Measurements from ENCODE around the gene TFCP2. TPM values are rescaled to one million over a fixed set of nuclear protein-coding genes. Genes with fewer than 3 reads are reported as not detected.

The TFCP2 gene
- total and polyA plus RNA-seq, 2 of the 13 experiments (the other 11 are each of a cell fraction or from before 2014, with no cell fraction given), result 7.6 to 10.0 TPM

GRCh38 chr12:51183349-51183748 lies 10.4 kb upstream of the TFCP2 start:
- no TSS peak for BruUV-seq (replicated peaks)
- intact Hi-C loops (cut with micrococcal nuclease; ENCODE audit: unreplicated experiment) (no loop called here), in situ Hi-C loops (cut with HindIII; ENCODE audit: extremely low pct_ligation_motif_present, low pct_unique_long_range_greater_than_20kb) (no loop called here)
- 53% methylated on average over 3 of the region's 3 CpGs for WGBS (ENCODE audit: low lambda C conversion rate)
- ATAC-seq (no peak), FAIRE-seq (no peak), DNase-seq (ENCODE audit: low spot score) (no peak)
- H2AFZ ChIP-seq (ENCODE audit: low read length), result no peak overlapping the region
- no peaks in the 10 kb centered on the region for H4K20me1 ChIP-seq (ENCODE audit: insufficient read depth, low read length)
- H3K4me1 ChIP-seq (ENCODE audit: insufficient read depth, low read length), result peaks cover 55% of the 10 kb centered on the region
- no peak overlapping the region for H3K4me3 ChIP-seq (replicated peaks in 1 of 3; ENCODE audit: insufficient read depth in 1 of 3, low read depth in 2 of 3, low read length in 3 of 3)
- no peak overlapping the region for H3K27ac ChIP-seq (ENCODE audit: extremely low read length, insufficient read depth, low read length)
- POLR2A ChIA-PET, result no interaction called here
- no peaks in the 10 kb centered on the region for H3K9me3 ChIP-seq (ENCODE audit: low read length)
- no peak for TF ChIP-seq MTA1 (CRISPR knock-in tag; IDR thresholded peaks at IDR 0.05; ENCODE audit: borderline replicate concordance)
- H3K9ac ChIP-seq (ENCODE audit: insufficient read depth, low read depth, low read length), result no peak overlapping the region
- H3K36me3 ChIP-seq (replicated peaks in 1 of 2; ENCODE audit: control insufficient read depth in 1 of 2, insufficient read depth in 2 of 2, low read length in 2 of 2), result no peaks in the 10 kb centered on the region
- no peak overlapping the region for H3K4me2 ChIP-seq (ENCODE audit: low read depth, low read length)
- CTCF ChIA-PET (ENCODE audit: low intra/inter-chr PET ratio, low total read pairs), result no interaction called here
- peaks cover 0 to 4% of the 10 kb centered on the region in 2 experiments; a peak in 2 of 5 replicates for H3K27me3 ChIP-seq (ENCODE audit: control insufficient read depth in 1 of 2, insufficient read depth in 2 of 2, low read length in 2 of 2)
- no peaks in the 10 kb centered on the region for H3K79me2 ChIP-seq (ENCODE audit: insufficient read depth, low read length)

- POLR2A ChIA-PET, result no interaction called here
- FAIRE-seq (no peak), ATAC-seq (no peak), DNase-seq (ENCODE audit: low spot score) (no peak)
- H3K27me3 ChIP-seq (ENCODE audit: control insufficient read depth in 1 of 2, insufficient read depth in 2 of 2, low read length in 2 of 2), result no peaks in the 10 kb centered on the region
- CTCF ChIA-PET (ENCODE audit: low intra/inter-chr PET ratio, low total read pairs), result no interaction called here
- no peak overlapping the region for H3K9ac ChIP-seq (ENCODE audit: insufficient read depth, low read depth, low read length)
- H2AFZ ChIP-seq (ENCODE audit: low read length), result no peak overlapping the region
- in situ Hi-C loops (cut with HindIII; ENCODE audit: extremely low pct_ligation_motif_present, low pct_unique_long_range_greater_than_20kb), result no loop called here
- intact Hi-C loops (cut with micrococcal nuclease; ENCODE audit: unreplicated experiment), result no loop called here
- H4K20me1 ChIP-seq (ENCODE audit: insufficient read depth, low read length), result no peaks in the 10 kb centered on the region
- H3K4me3 ChIP-seq (replicated peaks in 1 of 3; ENCODE audit: insufficient read depth in 1 of 3, low read depth in 2 of 3, low read length in 3 of 3), result no peak overlapping the region
- no peak overlapping the region for H3K27ac ChIP-seq (ENCODE audit: extremely low read length, insufficient read depth, low read length)
- BruUV-seq (replicated peaks), result no TSS peak
- H3K4me2 ChIP-seq (ENCODE audit: low read depth, low read length), result no peak overlapping the region; the same call in 1 of the 2 replicates
- no peaks in the 10 kb centered on the region for H3K36me3 ChIP-seq (replicated peaks in 1 of 2; ENCODE audit: control insufficient read depth in 1 of 2, insufficient read depth in 2 of 2, low read length in 2 of 2)
- 18% methylated on average over 5 of the region's 5 CpGs for WGBS (ENCODE audit: low lambda C conversion rate)
- no peaks in the 10 kb centered on the region for H3K79me2 ChIP-seq (ENCODE audit: insufficient read depth, low read length)
- H3K4me1 ChIP-seq (ENCODE audit: insufficient read depth, low read length), result peaks cover 37% of the 10 kb centered on the region
- no peak for TF ChIP-seq ZNF784 (CRISPR knock-in tag; IDR thresholded peaks at IDR 0.05; ENCODE audit: borderline replicate concordance)
- no peak for TF ChIP-seq ZNF160 (CRISPR knock-in tag; IDR thresholded peaks at IDR 0.05)
- TF ChIP-seq ATF3 (CRISPR knock-in tag; IDR thresholded peaks at IDR 0.05), result no peak
- no peak for TF ChIP-seq ZNF577 (CRISPR knock-in tag; IDR thresholded peaks at IDR 0.05; ENCODE audit: borderline replicate concordance, low read depth)
- TF ChIP-seq ZNF446 (CRISPR knock-in tag; IDR thresholded peaks at IDR 0.05), result no peak
- TF ChIP-seq PHB2 (IDR thresholded peaks at IDR 0.05; ENCODE audit: partially characterized antibody), result no peak
- no peak for TF ChIP-seq GPBP1L1 (CRISPR knock-in tag; IDR thresholded peaks at IDR 0.05)
- no peak for TF ChIP-seq FOXK2 (IDR thresholded peaks at IDR 0.05)
- no peak for TF ChIP-seq ZNF703 (CRISPR knock-in tag; IDR thresholded peaks at IDR 0.05; ENCODE audit: borderline replicate concordance)
- no peak for TF ChIP-seq FOXP1 (IDR thresholded peaks at IDR 0.05)
- no peak for TF ChIP-seq FOXP1 (CRISPR knock-in tag; IDR thresholded peaks at IDR 0.05)
- TF ChIP-seq ZNF616 (CRISPR knock-in tag; IDR thresholded peaks at IDR 0.05; ENCODE audit: low read depth), result no peak
- no peak for TF ChIP-seq TBL1XR1 (IDR thresholded peaks at IDR 0.05; ENCODE audit: borderline replicate concordance, low read length, partially characterized antibody)
- no peak for TF ChIP-seq SOX5 (CRISPR knock-in tag; IDR thresholded peaks at IDR 0.05; ENCODE audit: borderline replicate concordance)
- no peak for TF ChIP-seq ZKSCAN8 (CRISPR knock-in tag; IDR thresholded peaks at IDR 0.05; ENCODE audit: borderline replicate concordance)
- TF ChIP-seq DNMT3B (CRISPR knock-in tag; conservative IDR thresholded peaks at IDR 0.05), result no peak
- H3K9me3 ChIP-seq (ENCODE audit: low read length), result no peaks in the 10 kb centered on the region
These were observed 8.6 kb upstream of the TFCP2 start for GRCh38 chr12:51181558-51181957.

All from HepG2 (cell line).